ENCODE data around the gene SLC16A7.

SLC16A7 gene

DNA sequence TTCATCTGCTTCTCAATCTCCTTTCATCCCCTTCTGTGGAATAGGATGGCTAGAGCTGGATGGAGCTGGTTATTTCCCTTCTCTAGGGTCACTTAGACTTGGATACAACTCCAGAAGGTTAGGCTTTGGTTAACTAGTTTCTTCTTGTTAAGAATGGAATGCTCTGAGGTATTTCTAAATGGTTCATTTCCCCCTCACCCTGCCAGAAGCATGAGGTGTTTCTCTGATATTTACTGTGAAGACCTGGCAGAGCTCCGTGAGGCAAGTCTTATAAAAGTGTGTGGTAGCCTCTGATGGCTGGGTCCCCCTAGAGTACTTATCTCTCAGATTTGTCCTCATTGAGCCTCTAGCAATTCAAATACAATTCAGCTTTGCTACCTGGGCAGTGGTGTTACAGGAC lies 207.9 kb downstream of the SLC16A7 start:
- TF ChIP-seq, protein P1, sequence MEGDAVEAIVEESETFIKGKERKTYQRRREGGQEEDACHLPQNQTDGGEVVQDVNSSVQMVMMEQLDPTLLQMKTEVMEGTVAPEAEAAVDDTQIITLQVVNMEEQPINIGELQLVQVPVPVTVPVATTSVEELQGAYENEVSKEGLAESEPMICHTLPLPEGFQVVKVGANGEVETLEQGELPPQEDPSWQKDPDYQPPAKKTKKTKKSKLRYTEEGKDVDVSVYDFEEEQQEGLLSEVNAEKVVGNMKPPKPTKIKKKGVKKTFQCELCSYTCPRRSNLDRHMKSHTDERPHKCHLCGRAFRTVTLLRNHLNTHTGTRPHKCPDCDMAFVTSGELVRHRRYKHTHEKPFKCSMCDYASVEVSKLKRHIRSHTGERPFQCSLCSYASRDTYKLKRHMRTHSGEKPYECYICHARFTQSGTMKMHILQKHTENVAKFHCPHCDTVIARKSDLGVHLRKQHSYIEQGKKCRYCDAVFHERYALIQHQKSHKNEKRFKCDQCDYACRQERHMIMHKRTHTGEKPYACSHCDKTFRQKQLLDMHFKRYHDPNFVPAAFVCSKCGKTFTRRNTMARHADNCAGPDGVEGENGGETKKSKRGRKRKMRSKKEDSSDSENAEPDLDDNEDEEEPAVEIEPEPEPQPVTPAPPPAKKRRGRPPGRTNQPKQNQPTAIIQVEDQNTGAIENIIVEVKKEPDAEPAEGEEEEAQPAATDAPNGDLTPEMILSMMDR (IDR thresholded peaks at IDR 0.05) = no peak
- peaks cover 17% of the 10 kb centered on the region for H3K9me3 Mint-ChIP-seq
- no peak overlapping the region for H3K4me3 Mint-ChIP-seq
- H3K27ac Mint-ChIP-seq = no peak overlapping the region
- no peak for DNase-seq
- no peaks in the 10 kb centered on the region for H3K36me3 Mint-ChIP-seq (ENCODE audit: low read depth)
- H3K4me1 Mint-ChIP-seq = peaks cover 5% of the 10 kb centered on the region
- H3K27me3 Mint-ChIP-seq (ENCODE audit: low read depth, poor library complexity) = no peaks in the 10 kb centered on the region

GRCh38 chr12:59808317-59808910 lies 212.6 kb downstream of the SLC16A7 start:
- H3K36me3 Mint-ChIP-seq (ENCODE audit: low read depth) = no peaks in the 10 kb centered on the region
- no peaks in the 10 kb centered on the region for H3K27me3 Mint-ChIP-seq (ENCODE audit: low read depth, poor library complexity)
- H3K9me3 Mint-ChIP-seq = no peaks in the 10 kb centered on the region
- H3K4me3 Mint-ChIP-seq = no peak overlapping the region
- no peak overlapping the region for H3K27ac Mint-ChIP-seq
- H3K4me1 Mint-ChIP-seq = peaks cover 5% of the 10 kb centered on the region
- DNase-seq = no peak
- TF ChIP-seq, protein P1 (IDR thresholded peaks at IDR 0.05) = peak; percentile 82

DNA sequence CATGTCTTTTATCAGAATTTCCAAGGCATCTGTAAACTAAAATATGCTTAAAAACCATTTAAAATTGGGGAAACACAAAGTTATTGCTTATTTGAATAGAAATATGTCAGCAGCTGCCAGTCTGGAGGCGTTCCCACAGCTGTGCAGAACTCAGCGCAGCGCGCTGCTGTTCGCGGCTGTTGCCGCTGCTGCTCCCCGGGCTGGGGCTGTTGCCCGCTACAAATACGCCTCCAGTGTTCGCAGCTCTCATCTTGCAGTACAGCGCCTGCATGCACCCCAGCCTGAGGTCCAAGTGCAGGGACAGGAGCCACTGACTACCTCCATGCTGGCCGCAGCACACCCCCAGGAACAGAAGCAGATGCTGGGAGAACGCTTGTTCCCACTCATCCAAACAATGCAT lies 216.2 kb downstream of the SLC16A7 start:
- Mint-ChIP-seq H3K36me3 (ENCODE audit: low read depth) (no peaks in the 10 kb centered on the region), H3K9me3 (no peaks in the 10 kb centered on the region)

DNA sequence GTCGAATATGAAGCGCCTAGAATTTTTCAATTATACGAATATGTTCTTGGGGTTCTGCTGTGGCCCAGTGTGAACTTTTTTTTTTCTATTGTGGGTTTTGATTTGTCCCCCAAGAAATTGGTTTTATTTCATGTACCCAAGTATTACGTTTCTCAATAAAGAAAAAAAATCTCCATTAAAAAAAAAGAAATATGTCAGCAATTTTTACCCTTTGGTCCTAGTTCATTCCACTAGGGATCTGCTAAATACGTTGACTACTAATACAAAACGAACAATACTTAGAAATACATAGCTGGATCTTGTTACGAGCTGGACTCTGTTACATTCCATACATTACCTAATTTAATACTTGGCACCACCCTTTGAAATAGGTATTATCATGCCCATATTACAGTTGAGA lies 216.9 kb downstream of the SLC16A7 start:
- no peak overlapping the region for H3K27ac Mint-ChIP-seq
- TF ChIP-seq, protein P1 (IDR thresholded peaks at IDR 0.05) = no peak
- H3K27me3 Mint-ChIP-seq (ENCODE audit: low read depth, poor library complexity) = no peaks in the 10 kb centered on the region
- no peak for DNase-seq
- no peaks in the 10 kb centered on the region for H3K4me1 Mint-ChIP-seq
- no peaks in the 10 kb centered on the region for H3K9me3 Mint-ChIP-seq
- no peak overlapping the region for H3K4me3 Mint-ChIP-seq
- H3K36me3 Mint-ChIP-seq (ENCODE audit: low read depth) = no peaks in the 10 kb centered on the region

More for the DNA sequence above, 216.2 kb downstream of the SLC16A7 start:
- Mint-ChIP-seq H3K4me3 (no peak overlapping the region), H3K4me1 (no peaks in the 10 kb centered on the region), H3K27me3 (ENCODE audit: low read depth, poor library complexity) (no peaks in the 10 kb centered on the region), H3K27ac (no peak overlapping the region)
- DNase-seq = no peak
- TF ChIP-seq, protein P1 (IDR thresholded peaks at IDR 0.05) = no peak

GRCh38 chr12:59820594-59821011 lies 224.8 kb downstream of the SLC16A7 start:
- Mint-ChIP-seq H3K36me3 (ENCODE audit: low read depth) (no peaks in the 10 kb centered on the region), H3K27ac (no peak overlapping the region), H3K9me3 (no peaks in the 10 kb centered on the region), H3K4me1 (no peaks in the 10 kb centered on the region), H3K27me3 (ENCODE audit: low read depth, poor library complexity) (no peaks in the 10 kb centered on the region), H3K4me3 (no peak overlapping the region)
- no peak for DNase-seq
- TF ChIP-seq, protein P1 (IDR thresholded peaks at IDR 0.05) = no peak

- TF ChIP-seq, protein P1 (IDR thresholded peaks at IDR 0.05) = no peak
- no peak for DNase-seq
- Mint-ChIP-seq H3K36me3 (ENCODE audit: low read depth) (no peaks in the 10 kb centered on the region), H3K27me3 (ENCODE audit: low read depth, poor library complexity) (no peaks in the 10 kb centered on the region), H3K9me3 (no peaks in the 10 kb centered on the region), H3K4me3 (no peak overlapping the region), H3K27ac (no peak overlapping the region), H3K4me1 (no peaks in the 10 kb centered on the region)
These were observed 227.7 kb downstream of the SLC16A7 start for GRCh38 chr12:59823567-59823966.
